WTC11 (cell line): ENCODE data around the gene TEX14.
A peak's percentile ranks its signal among the peaks of the same experiment; 100 is the strongest.

Experiments
- CREM ChIP-seq: sonication (generic); formaldehyde crosslinking; IDR thresholded peaks from 2 replicates; pipeline ENCODE4 v1.8.1; 2022; ENCODE audit warnings: mild to moderate bottlenecking, missing genetic modification reagents, moderate library complexity
- CTCF ChIP-seq: fragments of 200-600 bp; IDR thresholded peaks from 2 replicates; pipeline ENCODE4 v1.8.0; 2022; ENCODE audit warnings: antibody characterized with exemption
- MXD4 ChIP-seq: fragments of 250-450 bp; sonication (Bioruptor Pico); IDR thresholded peaks from 2 replicates; pipeline ENCODE4 v1.8.0; 2021; ENCODE audit warnings: mild to moderate bottlenecking, moderate library complexity, borderline replicate concordance
- RORB ChIP-seq: fragments of 250-450 bp; sonication (Bioruptor Pico); IDR thresholded peaks from 2 replicates; pipeline ENCODE4 v1.9.0; 2021; ENCODE audit warnings: mild to moderate bottlenecking
- SP1 ChIP-seq: sonication (generic); formaldehyde crosslinking; conservative IDR thresholded peaks from 2 replicates; pipeline ENCODE4 v1.8.1; 2022; ENCODE audit warnings: missing genetic modification reagents
- ZSCAN18 ChIP-seq: fragments of 250-450 bp; sonication (Bioruptor Pico); IDR thresholded peaks from 2 replicates; pipeline ENCODE4 v2.1.2; 2022; ENCODE audit warnings: mild to moderate bottlenecking, moderate library complexity

- TF ChIP-seq CTCF (no peak), SP1 (peak; percentile 68; the same call in 1 of the 2 replicates), RORB (CRISPR knock-in tag) (peak; percentile 99), ZSCAN18 (CRISPR knock-in tag) (no peak), CREM (CRISPR knock-in tag) (peak; percentile 90; the same call in 1 of the 2 replicates), MXD4 (no peak)
Measured at GRCh38 chr17:58658804-58659713, 32.8 kb downstream of the TEX14 start.
